Right atrium auricular region (tissue), 2 donors: ENCODE measurements around the gene ZDHHC12. TPM values are rescaled to one million over a fixed set of nuclear protein-coding genes. Genes with fewer than 3 reads are reported as not detected.
"Not testable (repeated sequence)": the region's sequence is repeated elsewhere in the genome, so short reads cannot be mapped to it uniquely, and the experiment has no call there.

ENCODE experiments used
- DNase-seq: peaks from one replicate; pipeline ENCODE4 v3.0.0-alpha.2; 2019; ENCODE audit warnings: low spot score
- H3K27ac ChIP-seq, 2 donors: fragments of 200-600 bp; sonication (generic); 1 replicate in 1 of 2; 2 replicates in 1 of 2; pipeline ENCODE4 v1.5.1; 2016 to 2019
- H3K27me3 ChIP-seq, 2 donors: fragments of 200-600 bp; sonication (generic); one replicate each; pipeline versions ENCODE4 v1.5.1 to v1.6.0; 2017 to 2019
- H3K36me3 ChIP-seq: fragments of 200-600 bp; sonication (generic); one replicate; pipeline ENCODE4 v1.5.1; 2016
- H3K4me1 ChIP-seq, 2 donors: fragments of 200-600 bp; sonication (generic); one replicate each; pipeline versions ENCODE4 v1.5.1 to v1.6.0; 2017 to 2019
- H3K4me3 ChIP-seq, 2 donors: fragments of 200-600 bp; sonication (generic); 1 replicate in 1 of 2; 2 replicates in 1 of 2; pipeline ENCODE4 v1.5.1; 2017 to 2019; ENCODE audit warnings: mild to moderate bottlenecking in 1 of 2, moderate library complexity in 1 of 2
- H3K9me3 ChIP-seq, 2 donors: fragments of 200-600 bp; sonication (generic); one replicate each; pipeline ENCODE4 v1.5.1; 2019
- CTCF ChIP-seq, 2 donors: fragments of 200-600 bp; sonication (generic); IDR thresholded peaks; one replicate each; pipeline ENCODE4 v1.5.1; 2019; ENCODE audit warnings: antibody characterized with exemption in 2 of 2
- total RNA-seq, 2 donors: library from RNA; depleted of rRNA; stranded (reverse); fragments of >200 nt; gene quantifications; one replicate each; pipeline ENCODE4 v1.1.0, GENCODE V29; 2016

Gene ZDHHC12
- total RNA-seq, 2 donors from 2014 or later = 22.8 to 24.4 TPM

- peak overlapping the region; percentile 78 to 81 for H3K27ac ChIP-seq
- H3K4me1 ChIP-seq = peaks cover 0 to 12% of the 10 kb centered on the region in 2 donors
- no peak for TF ChIP-seq CTCF (IDR thresholded peaks at IDR 0.05)
- H3K4me3 ChIP-seq = peak overlapping the region; percentile 7 to 78
- H3K27me3 ChIP-seq = no peaks in the 10 kb centered on the region
- H3K9me3 ChIP-seq = no peaks in the 10 kb centered on the region
- H3K36me3 ChIP-seq = no peaks in the 10 kb centered on the region
- DNase-seq = no peak
Measured at GRCh38 chr9:128704356-128704670, 19.6 kb downstream of the ZDHHC12 start.

GRCh38 chr9:128703616-128704355, 20.1 kb downstream of the ZDHHC12 start:
- peak; percentile 70 for DNase-seq
- H3K4me3 ChIP-seq = peak overlapping the region; percentile 69 to 78
- no peaks in the 10 kb centered on the region for H3K27me3 ChIP-seq
- peak overlapping the region; percentile 78 to 81 for H3K27ac ChIP-seq
- H3K9me3 ChIP-seq = no peaks in the 10 kb centered on the region
- H3K4me1 ChIP-seq = peaks cover 0 to 12% of the 10 kb centered on the region in 2 donors
- no peaks in the 10 kb centered on the region for H3K36me3 ChIP-seq
- no peak for TF ChIP-seq CTCF (IDR thresholded peaks at IDR 0.05)

- H3K27me3 ChIP-seq = no peaks in the 10 kb centered on the region
- H3K4me3 ChIP-seq = peak overlapping the region; percentile 69 to 78
- no peaks in the 10 kb centered on the region for H3K36me3 ChIP-seq
- H3K27ac ChIP-seq = peak overlapping the region; percentile 78 to 81
- no peak for DNase-seq
- no peak for TF ChIP-seq CTCF (IDR thresholded peaks at IDR 0.05)
- peaks cover 0 to 12% of the 10 kb centered on the region in 2 donors for H3K4me1 ChIP-seq
- no peaks in the 10 kb centered on the region for H3K9me3 ChIP-seq
Measured at GRCh38 chr9:128702949-128703615, 20.8 kb downstream of the ZDHHC12 start.

GRCh38 chr9:128702445-128702948, 21.4 kb downstream of the ZDHHC12 start, which contains the start of gene PKN3:
PKN3 (plus strand) TSS chr9:128702503; CDS start chr9:128702916, 413 bp downstream.
- Histone ChIP-seq H3K36me3 (no peaks in the 10 kb centered on the region), H3K9me3 (no peaks in the 10 kb centered on the region), H3K4me3 (peak within 1 kb of the TSS; percentile 69 to 78), H3K27ac (peak within 1 kb of the TSS; percentile 78 to 81), H3K4me1 (peaks cover 0 to 12% of the 10 kb centered on the region in 2 donors), H3K27me3 (no peaks in the 10 kb centered on the region)
- TF ChIP-seq CTCF (IDR thresholded peaks at IDR 0.05) = peak; percentile 72 to 92
- peak; percentile 79 for DNase-seq

GRCh38 chr9:128701227-128701854, 22.6 kb downstream of the ZDHHC12 start:
- Histone ChIP-seq H3K36me3 (peaks cover under 1% of the 10 kb centered on the region), H3K27ac (no peak overlapping the region), H3K4me1 (peaks cover 0 to 12% of the 10 kb centered on the region in 2 donors), H3K9me3 (no peaks in the 10 kb centered on the region), H3K27me3 (no peaks in the 10 kb centered on the region), H3K4me3 (no peak overlapping the region)
- DNase-seq = no peak
- TF ChIP-seq CTCF (IDR thresholded peaks at IDR 0.05) = no peak

GRCh38 chr9:128699096-128699795, 24.7 kb downstream of the ZDHHC12 start:
- not testable (repeated sequence) for H3K27ac ChIP-seq, H3K27me3 ChIP-seq, DNase-seq, H3K9me3 ChIP-seq, H3K4me3 ChIP-seq
- Histone ChIP-seq H3K36me3 (peaks cover 21% of the 10 kb centered on the region), H3K4me1 (peaks cover 0 to 12% of the 10 kb centered on the region in 2 donors)
